GM18909 (cell line): Measurements from ENCODE around the gene TIGD3.

Experiments used
- ATAC-seq: cut with Tn5 transposase; IDR thresholded peaks from one replicate; pipeline ENCODE4 v1.9.1; 2021; ENCODE audit warnings: mild to moderate bottlenecking; ENCODE audit not compliant: unreplicated experiment, poor library complexity

TIGD3 gene

GRCh38 chr11:65402790-65403189 is 48.2 kb downstream of the TIGD3 start:
- no peak for ATAC-seq

GRCh38 chr11:65403607-65404121 is 49.1 kb downstream of the TIGD3 start:
- ATAC-seq = no peak

- ATAC-seq = no peak
These were observed 49.7 kb downstream of the TIGD3 start for GRCh38 chr11:65404210-65404609.

GRCh38 chr11:65404638-65405339 is 50.2 kb downstream of the TIGD3 start:
- no peak for ATAC-seq
